Liver (tissue), 9 donors: ENCODE measurements around the gene SPDEF. TPM values are rescaled to one million over a fixed set of nuclear protein-coding genes. Genes with fewer than 3 reads are reported as not detected.

Experiments used
- DNase-seq: peaks from one replicate; pipeline ENCODE4 v3.0.0-alpha.2; 2017; ENCODE audit warnings: low spot score
- H3K27ac ChIP-seq, 2 donors: one replicate each; pipeline ENCODE4 v1.7.0; 2013; ENCODE audit warnings: inconsistent platforms in 2 of 2, low read length in 2 of 2, control low read depth in 1 of 2, low read depth in 1 of 2, mild to moderate bottlenecking in 1 of 2
- H3K27me3 ChIP-seq, 4 donors: one replicate each; pipeline versions ENCODE4 v1.6.1 to v1.7.0; 2013; ENCODE audit warnings: low read length in 3 of 4, inconsistent platforms in 1 of 4, mild to moderate bottlenecking in 1 of 4, moderate library complexity in 1 of 4; ENCODE audit not compliant: control insufficient read depth in 4 of 4, insufficient read depth in 4 of 4
- H3K36me3 ChIP-seq, 4 donors: one replicate each; pipeline versions ENCODE4 v1.6.1 to v1.7.0; 2013; ENCODE audit warnings: low read length in 3 of 4, mild to moderate bottlenecking in 3 of 4, low read depth in 1 of 4, moderate library complexity in 1 of 4; ENCODE audit not compliant: control insufficient read depth in 4 of 4, insufficient read depth in 3 of 4
- H3K4me1 ChIP-seq, 4 donors: one replicate each; pipeline versions ENCODE4 v1.6.1 to v1.7.0; 2013; ENCODE audit warnings: low read length in 3 of 4, mild to moderate bottlenecking in 3 of 4, moderate library complexity in 1 of 4; ENCODE audit not compliant: control insufficient read depth in 4 of 4, insufficient read depth in 4 of 4
- H3K4me3 ChIP-seq, 3 donors: one replicate each; pipeline versions ENCODE4 v1.6.1 to v1.7.0; 2013; ENCODE audit warnings: low read length in 3 of 3, control low read depth in 1 of 3, low read depth in 1 of 3, mild to moderate bottlenecking in 1 of 3
- H3K9ac ChIP-seq, 2 donors: one replicate each; pipeline ENCODE4 v1.7.0; 2013; ENCODE audit warnings: low read length in 2 of 2, mild to moderate bottlenecking in 2 of 2, moderate library complexity in 2 of 2, control low read depth in 1 of 2, low read depth in 1 of 2
- H3K9me3 ChIP-seq, 4 donors: one replicate each; pipeline versions ENCODE4 v1.6.1 to v1.7.0; 2013; ENCODE audit warnings: low read length in 3 of 4; ENCODE audit not compliant: control insufficient read depth in 4 of 4
- ATF3 ChIP-seq: IDR thresholded peaks from 2 replicates; pipeline ENCODE4 v1.6.1; 2016; ENCODE audit warnings: antibody characterized with exemption
- CTCF ChIP-seq: fragments of 150-350 bp; IDR thresholded peaks from 2 replicates; pipeline ENCODE4 v1.5.1; 2017; ENCODE audit warnings: improper control_type of control experiment, low read depth, low read length; ENCODE audit not compliant: missing input control
- EGR1 ChIP-seq, 2 donors: IDR thresholded peaks; 2 replicates each; pipeline ENCODE4 v1.6.1; 2016 to 2018; ENCODE audit warnings: antibody characterized with exemption in 2 of 2, low read depth in 2 of 2
- FOXA1 ChIP-seq: IDR thresholded peaks from 2 replicates; pipeline ENCODE4 v1.6.1; 2016; ENCODE audit warnings: antibody characterized with exemption
- FOXA2 ChIP-seq: IDR thresholded peaks from 2 replicates; pipeline ENCODE4 v1.6.1; 2016; ENCODE audit warnings: antibody characterized with exemption
- GABPA ChIP-seq, 2 donors: IDR thresholded peaks in 1 of 2; conservative IDR thresholded peaks in 1 of 2; 2 replicates each; pipeline ENCODE4 v1.6.1; 2016; ENCODE audit warnings: antibody characterized with exemption in 2 of 2, mild to moderate bottlenecking in 1 of 2, moderate library complexity in 1 of 2
- HNF4A ChIP-seq, 2 donors: conservative IDR thresholded peaks; 2 replicates each; pipeline ENCODE4 v1.6.1; 2016; ENCODE audit warnings: antibody characterized with exemption in 2 of 2, mild to moderate bottlenecking in 2 of 2
- HNF4G ChIP-seq: IDR thresholded peaks from 2 replicates; pipeline ENCODE4 v1.6.1; 2016; ENCODE audit warnings: antibody characterized with exemption
- JUND ChIP-seq, 2 donors: IDR thresholded peaks; 2 replicates each; pipeline ENCODE4 v1.6.1; 2016; ENCODE audit warnings: antibody characterized with exemption in 2 of 2
- MAX ChIP-seq: IDR thresholded peaks from 2 replicates; pipeline ENCODE4 v1.6.1; 2016; ENCODE audit warnings: antibody characterized with exemption
- NR2F2 ChIP-seq: IDR thresholded peaks from 2 replicates; pipeline ENCODE4 v1.6.1; 2016; ENCODE audit warnings: antibody characterized with exemption
- RAD21 ChIP-seq, 2 donors: IDR thresholded peaks; 2 replicates each; pipeline ENCODE4 v1.6.1; 2016; ENCODE audit warnings: antibody characterized with exemption in 2 of 2, mild to moderate bottlenecking in 2 of 2
- REST ChIP-seq: IDR thresholded peaks from 2 replicates; pipeline ENCODE4 v1.6.1; 2016; ENCODE audit warnings: antibody characterized with exemption, mild to moderate bottlenecking
- RXRA ChIP-seq, 2 donors: IDR thresholded peaks; 2 replicates each; pipeline ENCODE4 v1.6.1; 2017 to 2018; ENCODE audit warnings: antibody characterized with exemption in 2 of 2, mild to moderate bottlenecking in 1 of 2
- SP1 ChIP-seq: IDR thresholded peaks from 2 replicates; pipeline ENCODE4 v1.6.1; 2018; ENCODE audit warnings: antibody characterized with exemption, mild to moderate bottlenecking
- TAF1 ChIP-seq: conservative IDR thresholded peaks from 2 replicates; pipeline ENCODE4 v1.6.1; 2016; ENCODE audit warnings: antibody characterized with exemption, mild to moderate bottlenecking
- YY1 ChIP-seq: IDR thresholded peaks from 2 replicates; pipeline ENCODE4 v1.6.1; 2016; ENCODE audit warnings: antibody characterized with exemption, mild to moderate bottlenecking
- WGBS: extraction: QIAGEN DNeasy Blood & Tissue Kit; methylation state at CpG from one replicate; pipeline ENCODE4 v1.1.7; 2013; 5-methylcytosine and 5-hydroxymethylcytosine counted together
- polyA plus RNA-seq, 2 donors: library from polyadenylated mRNA; stranded (reverse) in 1 of 2; unstranded in 1 of 2; fragments of 200-250 nt in 1 of 2; fragments of >200 nt in 1 of 2; fragmentation: Nextera tagmentation in 1 of 2; extraction: Ambion mirVana in 1 of 2; gene quantifications; one replicate each; pipeline versions ENCODE4 v1.2.1 to v1.2.3, GENCODE V29; 2013 to 2015
- total RNA-seq, 2 donors: library from RNA; depleted of rRNA; stranded (reverse); fragments of >200 nt; gene quantifications; one replicate each; pipeline ENCODE4 v1.2.3, GENCODE V29; 2014
- donor health status: healthy.
- donor health status: healthy.
- donor health status: healthy.
- donor health status: healthy.
- donor health status: healthy.

SPDEF gene
- total and polyA plus RNA-seq, 4 donors, result 0.05 to 0.09 TPM; not detected in 2

- H3K4me1 ChIP-seq, result peaks cover 13 to 30% (median 21%) of the 10 kb centered on the region in 4 donors
- H3K9ac ChIP-seq, result no peak overlapping the region
- no peak overlapping the region for H3K27ac ChIP-seq
- H3K9me3 ChIP-seq, result no peaks in the 10 kb centered on the region
- no peak for TF ChIP-seq RAD21 (IDR thresholded peaks at IDR 0.05)
- TF ChIP-seq FOXA1, result no peak
- TF ChIP-seq ATF3, result no peak
- TF ChIP-seq HNF4G, result no peak
- TF ChIP-seq FOXA2, result no peak
- TF ChIP-seq MAX, result no peak
- no peak for TF ChIP-seq YY1
- TF ChIP-seq NR2F2, result no peak
- H3K36me3 ChIP-seq, result peaks cover 0 to 1% (median 0%) of the 10 kb centered on the region in 4 donors
- no peak overlapping the region for H3K4me3 ChIP-seq
- WGBS, result 80% methylated on average over 1 of the region's 1 CpG
- H3K27me3 ChIP-seq, result no peaks in the 10 kb centered on the region
- no peak for DNase-seq
Observed at GRCh38 chr6:34596798-34597197, 40.7 kb upstream of the SPDEF start.

- H3K4me3 ChIP-seq, result no peak overlapping the region
- peaks cover 0 to 1% (median 0%) of the 10 kb centered on the region in 4 donors for H3K36me3 ChIP-seq
- no peak overlapping the region for H3K9ac ChIP-seq
- H3K4me1 ChIP-seq, result peaks cover 10 to 23% (median 19%) of the 10 kb centered on the region in 4 donors
- DNase-seq, result no peak
- no peaks in the 10 kb centered on the region for H3K9me3 ChIP-seq
- TF ChIP-seq HNF4A (conservative IDR thresholded peaks at IDR 0.05) (no peak), JUND (IDR thresholded peaks at IDR 0.05) (no peak), CTCF (no peak), MAX (no peak), RAD21 (IDR thresholded peaks at IDR 0.05) (no peak), REST (no peak), TAF1 (no peak), RXRA (IDR thresholded peaks at IDR 0.05) (no peak), HNF4G (no peak), FOXA2 (no peak), EGR1 (IDR thresholded peaks at IDR 0.05; ENCODE audit: low read depth in 2 of 2) (no peak), SP1 (no peak), GABPA (IDR thresholded peaks at IDR 0.05 in 1 of 2, conservative IDR thresholded peaks at IDR 0.05 in 1 of 2) (no peak)
- 59% methylated on average over 6 of the region's 6 CpGs for WGBS
- no peaks in the 10 kb centered on the region for H3K27me3 ChIP-seq
- no peak overlapping the region for H3K27ac ChIP-seq
Observed at GRCh38 chr6:34595332-34596184, 39.4 kb upstream of the SPDEF start.
